Hepatocyte (in vitro differentiated cells): Measurements from ENCODE around the gene DNM1L.

ENCODE experiments used
- CTCF ChIP-seq: fragments of 200-600 bp; sonication (generic); IDR thresholded peaks from 2 replicates; pipeline ENCODE4 v1.5.1; 2016; ENCODE audit warnings: antibody characterized with exemption, mild to moderate bottlenecking; ENCODE audit not compliant: poor library complexity
- EZH2 ChIP-seq: fragments of 200-600 bp; sonication (generic); IDR thresholded peaks from 2 replicates; pipeline ENCODE4 v1.6.1; 2016; ENCODE audit warnings: antibody characterized with exemption, mild to moderate bottlenecking, borderline replicate concordance

GRCh38 chr12:32680787-32681186 lies 1.7 kb downstream of the DNM1L start:
- TF ChIP-seq CTCF, result no peak
- TF ChIP-seq EZH2, result no peak
